SU-DHL-6 (cell line): Measurements from ENCODE around the gene CNTN1.

Experiments
- H2AFZ ChIP-seq: fragments of 200-600 bp; sonication (generic); 2 replicates; pipeline ENCODE4 v1.6.1; 2014; ENCODE audit warnings: low read depth, mild to moderate bottlenecking, moderate library complexity, mixed read lengths, antibody characterized with exemption, low read length; ENCODE audit not compliant: severe bottlenecking
- H3F3A ChIP-seq: fragments of 200-600 bp; shearing (Covaris generic); 2 replicates; pipeline ENCODE4 v1.6.0; 2016; ENCODE audit warnings: antibody characterized with exemption, mild to moderate bottlenecking; ENCODE audit not compliant: insufficient read depth
- H3K27ac ChIP-seq: fragments of 200-600 bp; sonication (generic); 2 replicates; pipeline ENCODE4 v1.5.1; 2016; ENCODE audit warnings: low read depth, mild to moderate bottlenecking, low read length, moderate library complexity, mixed read lengths
- H3K27me3 ChIP-seq: fragments of 200-600 bp; sonication (generic), shearing (Covaris generic); 2 replicates; pipeline ENCODE4 v1.6.0; 2014; ENCODE audit warnings: mild to moderate bottlenecking, low read length
- H3K36me3 ChIP-seq: fragments of 200-600 bp; sonication (generic); 2 replicates; pipeline ENCODE4 v1.6.1; 2014; ENCODE audit warnings: mild to moderate bottlenecking, low read length, mixed read lengths
- H3K4me2 ChIP-seq: fragments of 300-600, 200-600 bp; shearing (Covaris generic), sonication (generic); 2 replicates; pipeline ENCODE4 v1.6.0; 2014; ENCODE audit warnings: low read length, low read depth, mild to moderate bottlenecking; ENCODE audit not compliant: poor library complexity, severe bottlenecking
- H3K4me3 ChIP-seq: fragments of 200-600 bp; sonication (generic); 2 replicates; pipeline ENCODE4 v1.5.1; 2014; ENCODE audit warnings: antibody characterized with exemption, low read length, mild to moderate bottlenecking, mixed read lengths; ENCODE audit not compliant: insufficient read depth, poor library complexity, severe bottlenecking
- H3K79me2 ChIP-seq: fragments of 200-600 bp; sonication (generic); 2 replicates; pipeline ENCODE4 v1.6.1; 2014; ENCODE audit warnings: mild to moderate bottlenecking, low read length, moderate library complexity; ENCODE audit not compliant: insufficient read depth
- H3K9ac ChIP-seq: fragments of 200-600 bp; sonication (generic); 2 replicates; pipeline ENCODE4 v1.7.0; 2014; ENCODE audit warnings: mild to moderate bottlenecking, low read length
- H3K9me2 ChIP-seq: fragments of 200-600 bp; sonication (generic); replicated peaks from 2 replicates; pipeline ENCODE4 v1.6.1; 2014; ENCODE audit warnings: low read length; ENCODE audit not compliant: insufficient read depth
- H3K9me3 ChIP-seq: fragments of 200-600 bp; sonication (generic); 2 replicates; pipeline ENCODE4 v1.6.1; 2014; ENCODE audit warnings: low read length, mixed read lengths; ENCODE audit not compliant: insufficient read depth
- H4K20me1 ChIP-seq: fragments of 200-600 bp; sonication (generic); 2 replicates; pipeline ENCODE4 v1.6.1; 2014; ENCODE audit warnings: low read depth, mild to moderate bottlenecking, antibody characterized with exemption, low read length, moderate library complexity, mixed read lengths
- EZH2phosphoT487 ChIP-seq: fragments of 200-600 bp; sonication (generic), shearing (Covaris generic); conservative IDR thresholded peaks from 2 replicates; pipeline ENCODE4 v1.6.1; 2018; ENCODE audit warnings: mild to moderate bottlenecking, antibody characterized with exemption, low read length, moderate library complexity, mixed read lengths
- TF ChIP-seq, protein P1 (sequence below): fragments of 200-600 bp; sonication (generic); IDR thresholded peaks from one replicate; pipeline ENCODE4 v1.5.1; 2017; ENCODE audit warnings: antibody characterized with exemption, mild to moderate bottlenecking, low read length, moderate library complexity; ENCODE audit not compliant: insufficient read depth, poor library complexity, severe bottlenecking

Gene CNTN1

DNA sequence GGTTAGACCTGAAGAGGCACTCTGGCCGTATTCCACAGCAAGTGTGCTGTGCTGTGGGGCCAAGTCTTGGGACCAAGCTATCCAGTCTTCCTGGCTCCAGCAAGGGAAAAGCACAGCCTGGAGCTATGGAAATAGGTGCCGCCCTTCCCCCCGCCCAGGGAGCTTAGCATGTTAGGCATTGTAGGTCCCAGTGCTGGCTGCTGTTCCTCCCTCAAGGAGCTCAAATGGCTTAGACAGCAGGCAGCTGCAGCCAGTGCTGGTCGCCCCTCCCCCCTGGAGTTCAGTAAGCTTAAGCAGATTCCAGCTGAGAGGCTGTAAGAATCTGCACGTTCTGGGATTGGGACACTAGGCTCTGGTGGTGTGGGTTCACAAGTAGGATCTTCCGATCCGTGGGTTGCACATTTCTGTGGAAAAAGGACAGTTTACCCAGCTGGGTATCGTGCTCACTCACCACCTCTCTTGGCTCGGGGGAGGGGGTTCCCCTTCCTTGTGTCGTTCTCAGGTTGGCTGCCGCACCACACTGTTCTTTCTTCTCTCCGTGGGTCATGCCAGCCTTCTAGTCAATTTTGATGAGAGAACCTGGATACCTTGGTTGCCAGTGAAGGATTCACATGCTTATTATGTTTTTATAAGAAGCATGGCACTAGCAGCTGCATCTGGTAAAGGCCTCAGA lies 127.3 kb downstream of the CNTN1 start:
- TF ChIP-seq, protein P1, sequence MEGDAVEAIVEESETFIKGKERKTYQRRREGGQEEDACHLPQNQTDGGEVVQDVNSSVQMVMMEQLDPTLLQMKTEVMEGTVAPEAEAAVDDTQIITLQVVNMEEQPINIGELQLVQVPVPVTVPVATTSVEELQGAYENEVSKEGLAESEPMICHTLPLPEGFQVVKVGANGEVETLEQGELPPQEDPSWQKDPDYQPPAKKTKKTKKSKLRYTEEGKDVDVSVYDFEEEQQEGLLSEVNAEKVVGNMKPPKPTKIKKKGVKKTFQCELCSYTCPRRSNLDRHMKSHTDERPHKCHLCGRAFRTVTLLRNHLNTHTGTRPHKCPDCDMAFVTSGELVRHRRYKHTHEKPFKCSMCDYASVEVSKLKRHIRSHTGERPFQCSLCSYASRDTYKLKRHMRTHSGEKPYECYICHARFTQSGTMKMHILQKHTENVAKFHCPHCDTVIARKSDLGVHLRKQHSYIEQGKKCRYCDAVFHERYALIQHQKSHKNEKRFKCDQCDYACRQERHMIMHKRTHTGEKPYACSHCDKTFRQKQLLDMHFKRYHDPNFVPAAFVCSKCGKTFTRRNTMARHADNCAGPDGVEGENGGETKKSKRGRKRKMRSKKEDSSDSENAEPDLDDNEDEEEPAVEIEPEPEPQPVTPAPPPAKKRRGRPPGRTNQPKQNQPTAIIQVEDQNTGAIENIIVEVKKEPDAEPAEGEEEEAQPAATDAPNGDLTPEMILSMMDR: no peak
- TF ChIP-seq EZH2phosphoT487: no peak
- no peak overlapping the region for H3K4me2 ChIP-seq
- H2AFZ ChIP-seq: no peak overlapping the region
- H3K79me2 ChIP-seq: no peaks in the 10 kb centered on the region
- no peak overlapping the region for H3K4me3 ChIP-seq
- no peaks in the 10 kb centered on the region for H4K20me1 ChIP-seq
- H3K36me3 ChIP-seq: no peaks in the 10 kb centered on the region
- H3K9me3 ChIP-seq: no peaks in the 10 kb centered on the region
- H3K27ac ChIP-seq: no peak overlapping the region
- H3K9me2 ChIP-seq: no peaks in the 10 kb centered on the region
- no peaks in the 10 kb centered on the region for H3K27me3 ChIP-seq
- no peak overlapping the region for H3K9ac ChIP-seq
- H3F3A ChIP-seq: no peaks in the 10 kb centered on the region

DNA sequence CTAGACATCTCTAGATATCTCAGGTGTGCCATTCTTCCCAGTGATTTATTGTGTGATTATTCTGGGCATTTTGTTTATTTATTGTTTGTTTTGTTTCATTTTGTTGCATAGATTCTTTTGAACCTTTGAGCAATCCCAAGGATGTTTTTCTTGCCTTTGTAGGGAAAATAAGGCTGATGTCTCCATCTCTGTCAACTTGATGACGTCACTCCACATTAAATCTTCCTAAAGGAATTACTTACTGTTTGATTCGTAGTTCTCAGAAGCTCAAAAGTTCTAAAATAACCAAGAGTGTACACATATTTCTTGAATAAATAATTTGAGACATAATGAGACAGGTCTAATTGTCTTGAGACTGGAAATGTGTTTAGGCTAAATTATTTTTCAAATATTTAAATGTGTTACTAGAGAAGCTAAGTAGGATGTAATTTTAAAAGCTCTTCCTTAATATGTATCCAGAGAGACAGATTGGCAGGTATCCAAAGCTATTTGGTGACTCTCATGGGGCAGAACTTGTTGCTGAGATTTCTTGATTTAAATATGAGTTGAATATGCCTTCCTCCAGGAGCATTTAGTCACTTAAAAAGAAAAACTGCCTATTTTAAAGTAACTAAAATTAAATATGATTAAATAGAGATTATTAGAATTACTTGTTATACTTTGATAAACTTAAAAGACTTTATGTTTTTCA lies 128.7 kb downstream of the CNTN1 start:
- TF ChIP-seq, protein P1: no peak
- TF ChIP-seq EZH2phosphoT487: no peak
- H4K20me1 ChIP-seq: no peaks in the 10 kb centered on the region
- H3K9ac ChIP-seq: no peak overlapping the region
- H3K79me2 ChIP-seq: no peaks in the 10 kb centered on the region
- H3F3A ChIP-seq: no peaks in the 10 kb centered on the region
- H3K9me3 ChIP-seq: no peaks in the 10 kb centered on the region
- H3K27me3 ChIP-seq: no peaks in the 10 kb centered on the region
- no peaks in the 10 kb centered on the region for H3K9me2 ChIP-seq
- no peaks in the 10 kb centered on the region for H3K36me3 ChIP-seq
- H3K27ac ChIP-seq: no peak overlapping the region
- no peak overlapping the region for H3K4me2 ChIP-seq
- no peak overlapping the region for H2AFZ ChIP-seq
- no peak overlapping the region for H3K4me3 ChIP-seq

DNA sequence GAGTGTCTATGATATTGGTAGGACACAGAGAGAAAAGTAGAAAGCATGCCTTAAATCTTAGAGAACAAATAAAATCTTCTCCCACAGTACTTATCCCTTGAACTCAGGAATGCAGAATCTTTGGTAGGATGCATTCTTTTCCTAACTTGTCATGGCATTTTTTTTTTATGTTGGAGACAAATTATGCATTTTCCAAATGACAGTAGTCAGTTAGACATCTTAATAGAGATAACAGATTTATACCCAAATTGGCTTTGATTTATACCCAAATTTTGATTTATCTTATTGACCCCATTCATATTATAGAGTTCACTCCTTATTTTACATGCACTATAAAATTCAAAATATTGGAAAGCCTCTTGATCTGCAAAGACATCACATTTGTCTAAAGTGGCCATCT lies 132.9 kb downstream of the CNTN1 start:
- Histone ChIP-seq H3F3A (no peaks in the 10 kb centered on the region), H3K9ac (no peak overlapping the region), H3K9me3 (no peaks in the 10 kb centered on the region), H2AFZ (no peak overlapping the region), H4K20me1 (no peaks in the 10 kb centered on the region), H3K36me3 (no peaks in the 10 kb centered on the region), H3K27me3 (no peaks in the 10 kb centered on the region), H3K9me2 (no peaks in the 10 kb centered on the region), H3K79me2 (no peaks in the 10 kb centered on the region), H3K27ac (no peak overlapping the region), H3K4me3 (no peak overlapping the region), H3K4me2 (no peak overlapping the region)
- TF ChIP-seq, protein P1: no peak
- TF ChIP-seq EZH2phosphoT487: no peak
